ENCODE data around the gene BAIAP3. TPM values are rescaled to one million over a fixed set of nuclear protein-coding genes. Genes with fewer than 3 reads are reported as not detected.
A peak's percentile ranks its signal among the peaks of the same experiment; 100 is the strongest.

BAIAP3 gene
- total RNA-seq, 1 experiment from 2014 or later, result 44.7 TPM

- no peak for DNase-seq (ENCODE audit: low read depth, low spot score)
- TF ChIP-seq, protein P1, sequence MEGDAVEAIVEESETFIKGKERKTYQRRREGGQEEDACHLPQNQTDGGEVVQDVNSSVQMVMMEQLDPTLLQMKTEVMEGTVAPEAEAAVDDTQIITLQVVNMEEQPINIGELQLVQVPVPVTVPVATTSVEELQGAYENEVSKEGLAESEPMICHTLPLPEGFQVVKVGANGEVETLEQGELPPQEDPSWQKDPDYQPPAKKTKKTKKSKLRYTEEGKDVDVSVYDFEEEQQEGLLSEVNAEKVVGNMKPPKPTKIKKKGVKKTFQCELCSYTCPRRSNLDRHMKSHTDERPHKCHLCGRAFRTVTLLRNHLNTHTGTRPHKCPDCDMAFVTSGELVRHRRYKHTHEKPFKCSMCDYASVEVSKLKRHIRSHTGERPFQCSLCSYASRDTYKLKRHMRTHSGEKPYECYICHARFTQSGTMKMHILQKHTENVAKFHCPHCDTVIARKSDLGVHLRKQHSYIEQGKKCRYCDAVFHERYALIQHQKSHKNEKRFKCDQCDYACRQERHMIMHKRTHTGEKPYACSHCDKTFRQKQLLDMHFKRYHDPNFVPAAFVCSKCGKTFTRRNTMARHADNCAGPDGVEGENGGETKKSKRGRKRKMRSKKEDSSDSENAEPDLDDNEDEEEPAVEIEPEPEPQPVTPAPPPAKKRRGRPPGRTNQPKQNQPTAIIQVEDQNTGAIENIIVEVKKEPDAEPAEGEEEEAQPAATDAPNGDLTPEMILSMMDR (IDR thresholded peaks at IDR 0.05 in 2 of 3, conservative IDR thresholded peaks at IDR 0.05 in 1 of 3; ENCODE audit: borderline replicate concordance in 1 of 3, insufficient read depth in 1 of 3, low read depth in 2 of 3, low read length in 2 of 3), result 0 out of 6 replicates have a peak, but pooled peaks of 2 of the 3 experiments have one; percentile 8 to 13
- no peak for TF ChIP-seq EZH2phosphoT487 (IDR thresholded peaks at IDR 0.05; ENCODE audit: borderline replicate concordance)
- Histone ChIP-seq H3K4me2 (ENCODE audit: low read length) (no peak overlapping the region), H3K27me3 (ENCODE audit: insufficient read depth, low read length) (no peaks in the 10 kb centered on the region), H3K4me3 (replicated peaks in 1 of 2; ENCODE audit: low read depth in 1 of 2, low read length in 2 of 2) (no peak overlapping the region), H3K4me1 (ENCODE audit: control insufficient read depth in 1 of 2, insufficient read depth in 2 of 2, low read length in 2 of 2) (peaks cover 0 to 15% of the 10 kb centered on the region in 2 experiments; a peak in 2 of 4 replicates), H3K9ac (ENCODE audit: low read length) (no peak overlapping the region), H3K79me2 (ENCODE audit: insufficient read depth, low read length) (no peaks in the 10 kb centered on the region), H3K36me3 (ENCODE audit: control insufficient read depth in 1 of 2, insufficient read depth in 2 of 2, low read length in 2 of 2) (no peaks in the 10 kb centered on the region), H3K9me3 (ENCODE audit: control insufficient read depth in 1 of 2, insufficient read depth in 1 of 2, low read depth in 1 of 2, low read length in 2 of 2) (no peaks in the 10 kb centered on the region), H2AFZ (ENCODE audit: low read depth, low read length, poor library complexity, severe bottlenecking) (no peak overlapping the region), H3K27ac (ENCODE audit: low read depth, low read length) (no peak overlapping the region), H4K20me1 (ENCODE audit: insufficient read depth) (no peaks in the 10 kb centered on the region), H3K9me2 (ENCODE audit: insufficient read depth) (no peaks in the 10 kb centered on the region)
- no TSS peak for BruUV-seq (replicated peaks)
- ATAC-seq, result peak; percentile 15; the same call in 1 of the 2 replicates
- CTCF ChIA-PET, result no interaction called here
- intact Hi-C loops (cut with micrococcal nuclease), result no loop called here
- POLR2A ChIA-PET, result no interaction called here
- RAD21 ChIA-PET (ENCODE audit: low non-redundant PET in 1 of 2, low total read pairs in 2 of 2, uncharacterized antibody in 2 of 2, unreplicated experiment in 2 of 2), result no interaction called here
Observed at GRCh38 chr16:1285669-1286512, 47.6 kb upstream of the BAIAP3 start.

GRCh38 chr16:1286513-1287094 lies 46.8 kb upstream of the BAIAP3 start:
- no peaks in the 10 kb centered on the region for H3K79me2 ChIP-seq (ENCODE audit: insufficient read depth, low read length)

More at GRCh38 chr16:1286513-1287094, 46.8 kb upstream of the BAIAP3 start:
- Histone ChIP-seq H2AFZ (ENCODE audit: low read depth, low read length, poor library complexity, severe bottlenecking) (no peak overlapping the region), H3K9ac (ENCODE audit: low read length) (no peak overlapping the region), H3K36me3 (ENCODE audit: control insufficient read depth in 1 of 2, insufficient read depth in 2 of 2, low read length in 2 of 2) (no peaks in the 10 kb centered on the region), H3K27ac (ENCODE audit: low read depth, low read length) (no peak overlapping the region), H3K9me2 (ENCODE audit: insufficient read depth) (no peaks in the 10 kb centered on the region), H3K4me1 (ENCODE audit: control insufficient read depth in 1 of 2, insufficient read depth in 2 of 2, low read length in 2 of 2) (peaks cover 0 to 21% of the 10 kb centered on the region in 2 experiments; a peak in 2 of 4 replicates), H3K4me3 (replicated peaks in 1 of 2; ENCODE audit: low read depth in 1 of 2, low read length in 2 of 2) (no peak overlapping the region), H3K9me3 (ENCODE audit: control insufficient read depth in 1 of 2, insufficient read depth in 1 of 2, low read depth in 1 of 2, low read length in 2 of 2) (no peaks in the 10 kb centered on the region), H3K27me3 (ENCODE audit: insufficient read depth, low read length) (no peaks in the 10 kb centered on the region), H3K4me2 (ENCODE audit: low read length) (no peak overlapping the region), H4K20me1 (ENCODE audit: insufficient read depth) (no peaks in the 10 kb centered on the region)
- ATAC-seq (no peak), DNase-seq (ENCODE audit: low read depth, low spot score) (no peak)
- TF ChIP-seq, protein P1 (IDR thresholded peaks at IDR 0.05 in 2 of 3, conservative IDR thresholded peaks at IDR 0.05 in 1 of 3; ENCODE audit: borderline replicate concordance in 1 of 3, insufficient read depth in 1 of 3, low read depth in 2 of 3, low read length in 2 of 3), result no peak
- no peak for TF ChIP-seq ZNF274 (IDR thresholded peaks at IDR 0.05; ENCODE audit: low read depth, low read length)
- no peak for TF ChIP-seq EZH2phosphoT487 (IDR thresholded peaks at IDR 0.05; ENCODE audit: borderline replicate concordance)
- no peak for TF ChIP-seq JUND (IDR thresholded peaks at IDR 0.05)
- no peak for TF ChIP-seq TCF7L2 (IDR thresholded peaks at IDR 0.05; ENCODE audit: borderline replicate concordance, extremely low read depth, insufficient read depth, insufficient read length)
- TF ChIP-seq ZFX (IDR thresholded peaks at IDR 0.05), result no peak
- TF ChIP-seq EGR1 (IDR thresholded peaks at IDR 0.05; ENCODE audit: low read depth), result no peak
- no peak for TF ChIP-seq ELF1 (IDR thresholded peaks at IDR 0.05; ENCODE audit: borderline replicate concordance, low read depth)
- no peak for TF ChIP-seq YY1 (IDR thresholded peaks at IDR 0.05; ENCODE audit: extremely low read depth, insufficient replicate concordance, low read depth, low read length)
- CTCF ChIA-PET, result no interaction called here
- intact Hi-C loops (cut with micrococcal nuclease), result no loop called here
- no TSS peak for BruUV-seq (replicated peaks)
- POLR2A ChIA-PET, result no interaction called here
- RAD21 ChIA-PET (ENCODE audit: low non-redundant PET in 1 of 2, low total read pairs in 2 of 2, uncharacterized antibody in 2 of 2, unreplicated experiment in 2 of 2), result no interaction called here
